Nephron progenitor cell (in vitro differentiated cells): Measurements from ENCODE around the gene ACVR1B.

ENCODE experiments used
- DNase-seq: peaks from one replicate; pipeline ENCODE4 v3.0.0; 2021
- H3K27ac Mint-ChIP-seq: 2 replicates; pipeline ENCODE4 v1.8.0; 2021; ENCODE audit warnings: mild to moderate bottlenecking, moderate library complexity, mixed read lengths
- H3K27me3 Mint-ChIP-seq: 2 replicates; pipeline ENCODE4 v1.8.0; 2021; ENCODE audit warnings: mild to moderate bottlenecking, low read depth, mixed read lengths; ENCODE audit not compliant: poor library complexity
- H3K36me3 Mint-ChIP-seq: 2 replicates; pipeline ENCODE4 v1.8.0; 2021; ENCODE audit warnings: low read depth, mixed read lengths
- H3K4me1 Mint-ChIP-seq: 2 replicates; pipeline ENCODE4 v1.8.0; 2021; ENCODE audit warnings: mixed read lengths
- H3K4me3 Mint-ChIP-seq: 2 replicates; pipeline ENCODE4 v1.8.0; 2021; ENCODE audit warnings: mild to moderate bottlenecking, moderate library complexity, mixed read lengths
- H3K9me3 Mint-ChIP-seq: 2 replicates; pipeline ENCODE4 v1.8.0; 2021; ENCODE audit warnings: mild to moderate bottlenecking, moderate library complexity, mixed read lengths
- CTCF ChIP-seq: fragments of 200-600 bp; sonication (generic); IDR thresholded peaks from 2 replicates; pipeline ENCODE4 v1.5.0; 2021; ENCODE audit warnings: antibody characterized with exemption

ACVR1B gene

GRCh38 chr12:51915951-51916350 lies 35.5 kb upstream of the ACVR1B start:
- Mint-ChIP-seq H3K27me3 (peaks cover 12% of the 10 kb centered on the region), H3K4me3 (no peak overlapping the region), H3K4me1 (peaks cover 79% of the 10 kb centered on the region), H3K27ac (no peak overlapping the region), H3K36me3 (no peaks in the 10 kb centered on the region), H3K9me3 (no peaks in the 10 kb centered on the region)
- no peak for DNase-seq
- no peak for TF ChIP-seq CTCF

DNA sequence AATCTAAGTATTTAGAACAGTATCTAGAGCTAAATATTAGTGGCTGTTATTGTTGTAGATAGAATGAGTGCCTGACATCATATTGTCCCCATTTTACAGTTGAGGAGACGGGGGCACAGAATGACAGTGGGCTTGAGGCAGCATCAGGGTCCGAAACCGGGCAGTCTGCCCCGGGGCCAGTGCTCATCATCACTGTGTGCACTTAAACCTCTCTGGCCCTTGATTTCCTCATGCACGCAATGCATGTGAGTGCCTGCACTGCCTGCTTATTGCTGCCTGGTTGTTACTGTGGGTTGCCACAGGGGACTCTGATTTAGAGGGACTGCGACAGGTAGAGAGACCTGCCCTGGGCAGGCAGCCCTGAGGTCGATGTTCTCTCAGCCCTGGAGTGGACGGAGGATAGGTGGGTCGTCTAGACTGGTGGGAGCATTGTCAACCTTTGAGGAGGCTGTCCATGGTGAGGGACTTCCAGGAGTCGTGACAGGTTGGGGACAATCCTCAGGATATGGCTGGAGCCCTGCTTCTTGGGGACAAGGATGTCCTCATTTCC lies 34.4 kb upstream of the ACVR1B start:
- H3K27ac Mint-ChIP-seq = no peak overlapping the region
- H3K36me3 Mint-ChIP-seq = no peaks in the 10 kb centered on the region
- H3K9me3 Mint-ChIP-seq = no peaks in the 10 kb centered on the region
- H3K27me3 Mint-ChIP-seq = peaks cover 10% of the 10 kb centered on the region
- peaks cover 79% of the 10 kb centered on the region for H3K4me1 Mint-ChIP-seq
- no peak for TF ChIP-seq CTCF
- no peak overlapping the region for H3K4me3 Mint-ChIP-seq
- DNase-seq = no peak

DNA sequence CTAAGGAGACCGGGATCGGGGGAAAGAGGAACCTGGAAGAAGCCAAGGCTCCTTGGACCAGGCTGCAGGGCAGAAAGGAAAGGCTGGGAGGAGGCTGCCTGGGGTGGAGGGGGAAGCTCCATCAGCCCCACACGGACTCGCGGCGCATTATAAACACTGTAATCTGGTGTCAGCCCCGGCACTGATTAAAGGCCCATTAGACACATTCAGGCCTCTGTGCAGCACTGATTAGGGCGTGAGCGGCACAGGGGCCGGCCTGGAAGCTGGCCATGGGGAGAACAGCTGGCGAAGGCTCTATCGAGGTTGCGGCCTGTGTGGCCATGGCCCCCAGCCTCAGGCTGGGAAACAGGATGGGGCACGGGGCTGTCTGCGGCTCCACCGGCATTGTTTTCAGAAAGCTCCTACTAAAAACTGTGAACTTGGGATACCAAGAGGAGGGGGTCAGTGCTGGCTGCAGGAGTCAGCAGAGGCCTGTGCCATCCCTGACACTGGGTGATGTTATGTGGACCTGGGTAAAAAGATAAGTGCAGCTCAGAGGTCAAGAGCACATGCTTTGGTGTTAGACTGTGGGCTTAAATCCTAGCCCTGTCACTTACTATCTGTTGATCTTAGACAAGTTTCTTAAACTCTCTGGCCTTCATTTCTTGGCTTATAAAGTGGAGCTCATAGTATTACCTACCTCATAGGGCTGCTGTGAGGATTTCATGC lies 33.6 kb upstream of the ACVR1B start:
- H3K4me1 Mint-ChIP-seq = peaks cover 79% of the 10 kb centered on the region
- H3K9me3 Mint-ChIP-seq = no peaks in the 10 kb centered on the region
- H3K4me3 Mint-ChIP-seq = no peak overlapping the region
- peak overlapping the region; percentile 32 for H3K27ac Mint-ChIP-seq
- peaks cover 7% of the 10 kb centered on the region for H3K27me3 Mint-ChIP-seq
- no peak for DNase-seq
- H3K36me3 Mint-ChIP-seq = no peaks in the 10 kb centered on the region
- TF ChIP-seq CTCF = no peak

DNA sequence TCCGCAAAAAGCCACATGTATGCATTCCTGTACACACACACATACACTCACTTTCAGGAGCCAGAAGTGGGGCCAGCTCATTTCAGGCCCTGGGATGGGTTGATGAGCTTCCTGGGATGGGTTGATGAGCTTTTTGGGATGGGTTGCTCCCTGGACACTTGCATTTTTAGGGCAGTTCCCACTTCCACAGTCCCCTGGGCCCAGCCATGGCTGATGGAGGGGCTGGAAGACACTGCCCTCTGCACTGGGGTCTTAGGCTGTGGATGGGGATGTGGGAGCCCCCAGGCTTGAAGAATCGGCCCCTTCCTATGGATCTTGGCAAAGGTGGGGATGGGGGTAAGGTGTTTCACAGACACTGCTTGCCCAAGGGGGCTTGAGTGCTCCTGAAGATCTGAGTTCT lies 31.5 kb upstream of the ACVR1B start:
- no peak overlapping the region for H3K4me3 Mint-ChIP-seq
- no peaks in the 10 kb centered on the region for H3K36me3 Mint-ChIP-seq
- H3K27ac Mint-ChIP-seq = no peak overlapping the region
- H3K4me1 Mint-ChIP-seq = peaks cover 81% of the 10 kb centered on the region
- H3K27me3 Mint-ChIP-seq = peaks cover 20% of the 10 kb centered on the region
- no peak for TF ChIP-seq CTCF
- H3K9me3 Mint-ChIP-seq = no peaks in the 10 kb centered on the region
- no peak for DNase-seq

GRCh38 chr12:51921017-51921725 lies 30.3 kb upstream of the ACVR1B start:
- H3K9me3 Mint-ChIP-seq = no peaks in the 10 kb centered on the region
- no peaks in the 10 kb centered on the region for H3K36me3 Mint-ChIP-seq
- peaks cover 75% of the 10 kb centered on the region for H3K4me1 Mint-ChIP-seq
- peak overlapping the region; percentile 48 for H3K4me3 Mint-ChIP-seq
- peak overlapping the region; percentile 31 for H3K27ac Mint-ChIP-seq
- peak; percentile 65 for DNase-seq
- H3K27me3 Mint-ChIP-seq = peaks cover 20% of the 10 kb centered on the region
- TF ChIP-seq CTCF = no peak
